Lower leg skin (tissue), 3 donors: ENCODE data around the gene KRT84.

Source experiments
- POLR2A ChIP-seq, 2 donors: fragments of 450-650 bp; IDR thresholded peaks; one replicate each; pipeline ENCODE4 v1.6.1; 2016 to 2017; ENCODE audit warnings: antibody characterized with exemption in 2 of 2, mild to moderate bottlenecking in 1 of 2, moderate library complexity in 1 of 2
- TF ChIP-seq, protein P1 (sequence below), 3 donors: fragments of 450-650 bp; IDR thresholded peaks; one replicate each; pipeline ENCODE4 v1.5.1; 2016; ENCODE audit warnings: antibody characterized with exemption in 3 of 3, mild to moderate bottlenecking in 3 of 3, moderate library complexity in 2 of 3

DNA sequence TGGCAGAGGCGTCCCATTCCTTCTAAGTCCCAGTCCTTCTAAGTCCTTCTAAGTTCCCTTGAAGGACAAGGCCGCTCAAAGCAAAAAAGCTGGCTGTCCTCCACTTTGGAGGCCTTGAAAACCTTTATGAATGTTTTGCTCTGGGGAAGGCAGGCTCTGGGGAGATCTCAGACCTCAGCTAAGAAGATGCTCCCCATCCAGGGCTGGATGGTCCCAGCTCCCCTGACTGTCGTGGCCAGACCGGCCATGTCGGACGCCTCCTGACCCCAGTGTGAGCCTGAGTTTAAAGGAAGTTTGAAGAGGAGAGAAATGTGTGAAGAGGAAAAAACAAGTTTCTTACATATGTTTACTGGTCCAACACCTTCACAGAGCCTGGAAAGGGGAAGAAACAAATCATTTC is 5.9 kb downstream of the KRT84 start:
- TF ChIP-seq, protein P1, sequence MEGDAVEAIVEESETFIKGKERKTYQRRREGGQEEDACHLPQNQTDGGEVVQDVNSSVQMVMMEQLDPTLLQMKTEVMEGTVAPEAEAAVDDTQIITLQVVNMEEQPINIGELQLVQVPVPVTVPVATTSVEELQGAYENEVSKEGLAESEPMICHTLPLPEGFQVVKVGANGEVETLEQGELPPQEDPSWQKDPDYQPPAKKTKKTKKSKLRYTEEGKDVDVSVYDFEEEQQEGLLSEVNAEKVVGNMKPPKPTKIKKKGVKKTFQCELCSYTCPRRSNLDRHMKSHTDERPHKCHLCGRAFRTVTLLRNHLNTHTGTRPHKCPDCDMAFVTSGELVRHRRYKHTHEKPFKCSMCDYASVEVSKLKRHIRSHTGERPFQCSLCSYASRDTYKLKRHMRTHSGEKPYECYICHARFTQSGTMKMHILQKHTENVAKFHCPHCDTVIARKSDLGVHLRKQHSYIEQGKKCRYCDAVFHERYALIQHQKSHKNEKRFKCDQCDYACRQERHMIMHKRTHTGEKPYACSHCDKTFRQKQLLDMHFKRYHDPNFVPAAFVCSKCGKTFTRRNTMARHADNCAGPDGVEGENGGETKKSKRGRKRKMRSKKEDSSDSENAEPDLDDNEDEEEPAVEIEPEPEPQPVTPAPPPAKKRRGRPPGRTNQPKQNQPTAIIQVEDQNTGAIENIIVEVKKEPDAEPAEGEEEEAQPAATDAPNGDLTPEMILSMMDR (IDR thresholded peaks at IDR 0.05): no peak
- no peak for TF ChIP-seq POLR2A (IDR thresholded peaks at IDR 0.05)
